Activated CD8-positive, alpha-beta memory T cell treated with anti-CD3 and anti-CD28 coated beads, Interleukin-2, amount 10 ng/mL, durations not matched to agents 7 days and 5 days (primary cell): ENCODE measurements around the gene KRT32. TPM values are rescaled to one million over a fixed set of nuclear protein-coding genes. Genes with fewer than 3 reads are reported as not detected.

ENCODE experiments used
- ATAC-seq: fragments of 150-1000 bp; cut with Tn5 transposase; one replicate; pipeline ENCODE4 v1.10.0; 2021; ENCODE audit warnings: moderate library complexity
- CTCF ChIA-PET: fragments of 350-600 bp; sonication (Branson Sonifier 250); formaldehyde crosslinking; loops from one replicate; lab custom pipeline; 2021; ENCODE audit warnings: antibody characterized with exemption; lab: Charles Lee
- DNase-seq: peaks from one replicate; pipeline ENCODE4 v3.0.0-alpha.2; 2020
- H3K27ac Mint-ChIP-seq: one replicate; pipeline ENCODE4 v1.8.0; 2021; ENCODE audit warnings: mild to moderate bottlenecking, mixed read lengths
- H3K27me3 Mint-ChIP-seq: one replicate; pipeline ENCODE4 v1.8.0; 2021; ENCODE audit warnings: mixed read lengths
- H3K36me3 Mint-ChIP-seq: one replicate; pipeline ENCODE4 v1.8.0; 2021; ENCODE audit warnings: mild to moderate bottlenecking, mixed read lengths
- H3K4me1 Mint-ChIP-seq: one replicate; pipeline ENCODE4 v1.8.0; 2021; ENCODE audit warnings: mixed read lengths
- H3K4me3 Mint-ChIP-seq: one replicate; pipeline ENCODE4 v1.8.0; 2021; ENCODE audit warnings: mild to moderate bottlenecking, moderate library complexity, mixed read lengths
- H3K9me3 Mint-ChIP-seq: one replicate; pipeline ENCODE4 v1.8.0; 2022; ENCODE audit warnings: low read depth, mixed read lengths
- total RNA-seq, 2 experiments: library from RNA; stranded (reverse); gene quantifications; one replicate each; pipeline ENCODE4 v1.2.3, GENCODE V29; 2021

KRT32 gene
- total RNA-seq: not detected

GRCh38 chr17:41466988-41467387, at the start of gene KRT32:
Gene KRT32 (minus strand): TSS chr17:41467386. CDS start chr17:41467325, 61 bp downstream.
- Mint-ChIP-seq H3K4me3 (no peak within 1 kb of the TSS), H3K9me3 (no peaks in the 10 kb centered on the region), H3K4me1 (peaks cover 6% of the 10 kb centered on the region), H3K27me3 (peaks cover 9% of the 10 kb centered on the region), H3K27ac (no peak within 1 kb of the TSS), H3K36me3 (no peaks in the 10 kb centered on the region)
- no peak for DNase-seq
- CTCF ChIA-PET: no interaction called here
- ATAC-seq: no peak

DNA sequence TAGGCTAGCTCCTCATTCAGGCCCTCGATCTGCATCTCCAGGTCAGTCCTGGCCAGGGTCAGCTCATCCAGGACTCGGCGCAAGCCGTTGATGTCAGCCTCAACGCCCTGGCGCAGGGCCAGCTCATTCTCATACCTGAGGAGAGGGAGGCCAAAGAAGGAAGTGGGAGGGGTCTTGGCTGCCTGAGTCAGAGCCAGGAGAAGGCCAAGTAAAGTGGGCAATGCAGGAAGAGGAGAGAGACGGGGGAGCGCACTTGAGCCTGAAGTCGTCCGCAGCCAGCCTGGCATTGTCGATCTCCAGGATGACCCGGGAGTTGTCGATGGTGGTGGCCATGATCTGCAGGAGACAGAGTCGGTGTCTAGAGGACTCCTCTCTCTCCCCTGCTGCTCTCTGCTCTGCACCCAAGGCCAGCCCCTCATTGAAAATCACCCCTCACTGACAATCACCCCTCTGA, 49.7 kb upstream of the KRT32 start:
- CTCF ChIA-PET: no interaction called here
- no peaks in the 10 kb centered on the region for H3K36me3 Mint-ChIP-seq
- no peak overlapping the region for H3K27ac Mint-ChIP-seq
- no peak overlapping the region for H3K4me3 Mint-ChIP-seq
- H3K27me3 Mint-ChIP-seq: no peaks in the 10 kb centered on the region
- no peaks in the 10 kb centered on the region for H3K4me1 Mint-ChIP-seq
- H3K9me3 Mint-ChIP-seq: no peaks in the 10 kb centered on the region
- DNase-seq (no peak), ATAC-seq (no peak)

DNA sequence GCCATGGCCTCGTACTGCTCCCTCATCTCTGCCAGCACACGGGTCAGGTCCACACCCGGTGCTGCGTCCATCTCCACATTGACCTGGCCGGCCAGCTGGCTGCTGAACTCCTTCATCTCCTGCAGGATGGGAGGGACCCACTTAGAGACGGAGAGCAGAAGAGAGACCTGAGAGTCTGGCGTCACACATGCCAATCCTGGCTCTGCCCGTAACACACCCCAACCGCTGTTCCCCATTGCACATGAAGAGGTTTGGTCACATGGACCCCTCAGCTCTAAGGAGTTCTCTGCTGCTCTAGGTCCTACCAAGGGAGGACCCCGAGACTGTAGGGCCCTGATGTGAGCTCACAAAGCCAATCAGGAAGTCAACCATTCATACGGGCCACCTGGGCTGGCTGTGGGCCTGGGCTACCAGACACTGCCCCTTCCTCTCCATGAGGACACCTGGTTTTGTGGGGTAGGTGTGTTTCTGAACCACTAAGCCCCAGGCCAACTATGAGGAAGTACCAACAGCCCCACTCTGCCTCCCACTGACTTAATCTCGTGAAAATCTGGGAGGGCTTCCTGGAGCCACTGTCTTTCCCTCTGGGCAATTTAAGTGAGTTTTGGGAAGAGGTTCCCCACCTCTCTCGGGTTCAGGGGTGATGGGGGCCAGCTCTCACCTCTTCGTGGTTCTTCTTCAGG, 49.1 kb upstream of the KRT32 start:
- H3K4me1 Mint-ChIP-seq: no peaks in the 10 kb centered on the region
- no peaks in the 10 kb centered on the region for H3K27me3 Mint-ChIP-seq
- ATAC-seq (no peak), DNase-seq (no peak)
- H3K36me3 Mint-ChIP-seq: no peaks in the 10 kb centered on the region
- H3K27ac Mint-ChIP-seq: no peak overlapping the region
- H3K9me3 Mint-ChIP-seq: no peaks in the 10 kb centered on the region
- CTCF ChIA-PET: no interaction called here
- no peak overlapping the region for H3K4me3 Mint-ChIP-seq

GRCh38 chr17:41513168-41513547, 46.0 kb upstream of the KRT32 start:
- no peak for ATAC-seq
- Mint-ChIP-seq H3K27me3 (no peaks in the 10 kb centered on the region), H3K27ac (no peak overlapping the region), H3K4me3 (no peak overlapping the region), H3K36me3 (no peaks in the 10 kb centered on the region), H3K4me1 (no peaks in the 10 kb centered on the region), H3K9me3 (no peaks in the 10 kb centered on the region)
- DNase-seq: no peak
- CTCF ChIA-PET: no interaction called here

- Mint-ChIP-seq H3K27ac (no peak overlapping the region), H3K4me1 (no peaks in the 10 kb centered on the region), H3K27me3 (no peaks in the 10 kb centered on the region), H3K36me3 (no peaks in the 10 kb centered on the region), H3K9me3 (no peaks in the 10 kb centered on the region), H3K4me3 (no peak overlapping the region)
- DNase-seq (no peak), ATAC-seq (no peak)
- CTCF ChIA-PET: interaction anchor here (1.3 kb wide), 1 partner anchor 150 kb away, joined by 3 read pairs; no protein-coding TSS in a partner anchor
These were observed 45.5 kb upstream of the KRT32 start for GRCh38 chr17:41512546-41513167.

- Mint-ChIP-seq H3K9me3 (no peaks in the 10 kb centered on the region), H3K27me3 (no peaks in the 10 kb centered on the region)
- CTCF ChIA-PET: interaction anchor here (1.3 kb wide), 1 partner anchor 151 kb away, joined by 3 read pairs; no protein-coding TSS in a partner anchor
These were observed 44.5 kb upstream of the KRT32 start for GRCh38 chr17:41511716-41512115.

GRCh38 chr17:41511116-41511515, 43.9 kb upstream of the KRT32 start:
- ATAC-seq (no peak), DNase-seq (no peak)
- H3K27ac Mint-ChIP-seq: no peak overlapping the region
- no peaks in the 10 kb centered on the region for H3K4me1 Mint-ChIP-seq
- no peak overlapping the region for H3K4me3 Mint-ChIP-seq
- H3K36me3 Mint-ChIP-seq: no peaks in the 10 kb centered on the region
- no peaks in the 10 kb centered on the region for H3K27me3 Mint-ChIP-seq
- CTCF ChIA-PET: no interaction called here
- no peaks in the 10 kb centered on the region for H3K9me3 Mint-ChIP-seq

More at GRCh38 chr17:41511716-41512115, 44.5 kb upstream of the KRT32 start:
- H3K27ac Mint-ChIP-seq: no peak overlapping the region
- ATAC-seq (no peak), DNase-seq (no peak)
- H3K36me3 Mint-ChIP-seq: no peaks in the 10 kb centered on the region
- H3K4me1 Mint-ChIP-seq: no peaks in the 10 kb centered on the region
- no peak overlapping the region for H3K4me3 Mint-ChIP-seq

DNA sequence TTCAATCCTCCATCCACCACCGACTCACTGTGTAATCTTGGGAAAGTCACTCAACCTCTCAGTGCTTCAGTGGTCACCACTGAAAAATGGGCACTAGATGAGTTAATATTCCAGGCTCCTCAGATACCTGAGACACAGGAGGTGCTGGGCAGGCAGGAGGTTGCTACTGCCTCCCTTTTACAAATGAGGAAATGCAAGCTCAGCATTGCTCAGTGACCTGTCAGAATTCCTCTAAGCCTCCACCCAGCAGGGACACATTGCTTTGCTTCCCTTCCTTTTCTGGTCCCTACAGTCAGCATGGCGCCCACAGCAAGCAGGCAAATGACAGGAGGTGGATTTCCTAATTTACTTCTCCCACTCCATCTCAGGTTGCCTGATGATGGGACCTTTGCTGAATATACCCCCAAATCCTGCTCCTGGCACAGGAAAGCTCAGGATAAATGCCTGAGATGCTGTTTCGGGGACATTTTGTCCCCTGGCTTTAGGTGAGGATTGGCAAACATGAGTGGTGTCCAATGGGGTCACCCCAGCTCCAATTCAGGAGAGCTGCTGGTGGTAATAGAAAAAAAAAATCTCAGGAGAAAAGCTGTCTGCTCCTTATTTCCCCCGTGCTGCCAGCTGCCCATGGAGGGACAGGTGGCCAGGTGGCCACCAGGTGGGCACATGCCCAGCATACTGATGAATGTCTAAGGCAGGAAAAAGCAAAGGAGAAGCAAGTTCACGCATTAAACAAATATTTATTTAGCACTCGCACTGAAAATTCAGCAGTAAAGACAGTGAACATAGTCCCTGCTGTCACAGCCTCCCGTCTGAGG, 43.3 kb upstream of the KRT32 start:
- Mint-ChIP-seq H3K9me3 (no peaks in the 10 kb centered on the region), H3K27me3 (no peaks in the 10 kb centered on the region), H3K27ac (no peak overlapping the region), H3K4me1 (no peaks in the 10 kb centered on the region), H3K36me3 (no peaks in the 10 kb centered on the region), H3K4me3 (no peak overlapping the region)
- CTCF ChIA-PET: no interaction called here
- ATAC-seq: no peak
- no peak for DNase-seq

DNA sequence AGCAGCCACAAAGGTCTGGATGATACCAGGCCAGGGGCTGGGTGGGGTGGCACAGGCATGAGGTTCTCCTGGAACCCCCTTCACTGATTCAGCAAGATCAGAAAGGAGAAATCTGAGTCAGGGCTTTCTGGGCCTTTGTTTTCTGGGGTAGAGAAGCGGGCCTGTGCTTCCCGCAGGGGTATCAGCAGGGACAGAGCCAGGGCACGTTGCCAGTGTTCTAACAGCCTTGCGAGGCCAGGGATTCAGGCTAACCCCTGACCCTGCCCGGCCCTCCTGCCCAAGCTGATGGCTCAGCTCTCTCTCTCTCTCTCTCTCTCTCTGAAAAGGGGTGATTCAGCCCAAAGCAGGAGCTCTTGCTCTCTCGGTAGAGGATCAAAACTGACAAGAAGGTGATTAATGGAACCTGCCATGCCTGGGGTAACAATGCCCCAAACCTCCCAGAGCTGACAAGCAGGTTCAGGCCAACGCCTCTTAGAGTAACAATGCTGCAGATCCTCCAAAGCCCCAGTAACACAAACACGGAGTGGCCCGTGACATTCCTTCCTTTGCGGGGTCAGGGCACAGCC, 40.2 kb upstream of the KRT32 start:
- Mint-ChIP-seq H3K9me3 (no peaks in the 10 kb centered on the region), H3K36me3 (no peaks in the 10 kb centered on the region), H3K4me3 (no peak overlapping the region), H3K27ac (no peak overlapping the region), H3K27me3 (no peaks in the 10 kb centered on the region), H3K4me1 (no peaks in the 10 kb centered on the region)
- ATAC-seq (no peak), DNase-seq (no peak)
- CTCF ChIA-PET: interaction anchor here (1.1 kb wide), 1 partner anchor 41 kb away, joined by 3 read pairs; no protein-coding TSS in a partner anchor

- CTCF ChIA-PET: interaction anchor here (1.2 to 1.8 kb wide), 4 partner anchors 8 to 158 kb away, joined by 3 to 4 read pairs (median 4); no protein-coding TSS in a partner anchor
- ATAC-seq (no peak), DNase-seq (no peak)
- no peak overlapping the region for H3K27ac Mint-ChIP-seq
- H3K36me3 Mint-ChIP-seq: no peaks in the 10 kb centered on the region
- no peaks in the 10 kb centered on the region for H3K4me1 Mint-ChIP-seq
- H3K27me3 Mint-ChIP-seq: no peaks in the 10 kb centered on the region
- H3K4me3 Mint-ChIP-seq: no peak overlapping the region
- H3K9me3 Mint-ChIP-seq: no peaks in the 10 kb centered on the region
These were observed 38.9 kb upstream of the KRT32 start for GRCh38 chr17:41505809-41506767.

DNA sequence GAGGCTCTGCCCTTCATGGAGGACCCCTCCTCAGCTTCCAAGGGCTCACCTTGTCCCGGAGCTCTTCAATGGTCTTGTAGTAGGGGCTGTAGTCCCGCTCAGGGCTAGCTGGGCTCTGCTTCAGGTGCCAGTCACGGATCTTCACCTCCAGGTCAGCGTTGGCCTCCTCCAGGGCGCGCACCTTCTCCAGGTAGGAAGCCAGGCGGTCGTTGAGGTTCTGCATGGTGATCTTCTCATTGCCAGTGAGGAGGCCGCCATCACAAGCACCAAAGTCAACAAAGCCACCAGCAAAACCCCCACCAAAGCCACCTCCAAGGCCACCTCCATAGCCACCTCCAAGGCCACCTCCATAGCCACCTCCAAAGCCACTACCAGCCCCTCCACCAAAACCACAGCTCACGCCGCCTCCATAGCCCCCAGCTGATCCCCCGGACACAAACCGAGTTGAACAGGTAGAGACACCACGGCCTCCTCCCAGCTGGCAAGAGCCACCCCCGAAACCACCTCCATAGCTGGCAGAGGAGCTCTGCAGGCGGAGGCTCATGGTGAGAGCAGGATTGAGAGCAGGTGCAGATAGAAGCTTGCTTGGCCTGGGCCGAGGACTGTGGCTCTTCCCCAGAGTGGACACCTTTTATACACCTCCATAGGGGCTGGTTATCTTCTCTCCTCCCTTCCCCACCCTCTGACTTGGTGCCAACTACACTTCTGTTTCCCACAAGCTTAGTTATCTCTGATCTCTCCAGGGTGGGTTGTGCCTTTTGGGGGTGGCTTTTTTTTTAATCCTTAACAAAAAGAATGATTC, 38.0 kb upstream of the KRT32 start, which contains the start of gene KRT13:
Gene KRT13, minus strand, starts transcription at position 606 of the 802 bp plus-strand sequence. Its CDS starts 62 bp downstream, at position 544.
- no peak within 1 kb of the TSS for H3K4me3 Mint-ChIP-seq
- ATAC-seq (no peak), DNase-seq (no peak)
- peaks cover 2% of the 10 kb centered on the region for H3K27me3 Mint-ChIP-seq
- CTCF ChIA-PET: interaction anchor here (1.5 to 1.8 kb wide), 2 partner anchors 44 to 143 kb away, joined by 4 read pairs; no protein-coding TSS in a partner anchor
- no peaks in the 10 kb centered on the region for H3K9me3 Mint-ChIP-seq
- no peaks in the 10 kb centered on the region for H3K4me1 Mint-ChIP-seq
- H3K36me3 Mint-ChIP-seq: no peaks in the 10 kb centered on the region
- no peak within 1 kb of the TSS for H3K27ac Mint-ChIP-seq
